NCI-H2171 (cell line): ENCODE data around the gene SLC26A8.

Experiments used
- DNase-seq: peaks from one replicate; lab custom pipeline; 2025; lab: John Stamatoyannopoulos, UW

The SLC26A8 gene

DNA sequence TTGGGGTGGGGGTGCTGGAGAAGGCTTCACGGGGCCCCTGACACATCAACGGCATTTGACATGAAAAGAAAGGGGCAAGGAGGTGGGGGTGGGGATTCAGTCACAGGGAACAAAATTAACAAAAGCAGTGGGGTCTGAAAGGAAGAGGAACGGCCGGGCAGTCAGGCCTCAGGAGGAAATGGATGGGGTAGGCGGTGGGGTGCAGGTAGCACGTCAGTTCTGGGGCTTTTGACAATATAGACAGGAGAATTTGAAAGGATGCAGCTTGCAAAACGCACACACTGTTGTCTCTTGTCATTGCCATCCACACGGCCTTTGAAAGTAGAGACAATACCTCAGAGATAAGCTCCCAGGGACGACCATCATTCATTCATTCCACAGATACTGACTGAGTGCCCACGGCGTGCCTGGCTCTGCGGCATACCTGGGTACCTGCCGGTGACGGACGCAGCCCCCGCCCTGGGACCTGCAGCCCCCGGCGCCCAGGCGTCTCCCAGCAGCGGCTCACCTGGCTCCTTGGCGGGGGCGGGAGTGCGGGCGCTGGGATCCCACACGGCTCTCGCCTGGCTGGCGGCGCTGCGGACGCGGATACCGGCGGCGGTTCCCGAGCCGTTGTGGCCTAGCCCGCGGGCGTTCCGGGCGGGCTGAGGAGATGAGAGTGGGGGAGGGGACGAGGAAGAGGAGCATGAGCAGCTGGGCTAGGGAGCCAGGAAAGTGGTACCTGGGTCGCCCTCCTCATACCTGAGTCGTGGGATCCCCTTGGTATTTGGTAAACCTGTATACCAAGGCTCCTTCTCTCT lies at the start of gene SLC26A8:
Gene SLC26A8, minus strand, starts transcription at position 646 of the 800 bp plus-strand sequence. CDS start 4,934 bp downstream, outside the sequence.
- DNase-seq: no peak

GRCh38 chr6:36073587-36073986 lies 49.1 kb upstream of the SLC26A8 start:
- no peak for DNase-seq

GRCh38 chr6:36072681-36073080 lies 48.2 kb upstream of the SLC26A8 start:
- no peak for DNase-seq

DNA sequence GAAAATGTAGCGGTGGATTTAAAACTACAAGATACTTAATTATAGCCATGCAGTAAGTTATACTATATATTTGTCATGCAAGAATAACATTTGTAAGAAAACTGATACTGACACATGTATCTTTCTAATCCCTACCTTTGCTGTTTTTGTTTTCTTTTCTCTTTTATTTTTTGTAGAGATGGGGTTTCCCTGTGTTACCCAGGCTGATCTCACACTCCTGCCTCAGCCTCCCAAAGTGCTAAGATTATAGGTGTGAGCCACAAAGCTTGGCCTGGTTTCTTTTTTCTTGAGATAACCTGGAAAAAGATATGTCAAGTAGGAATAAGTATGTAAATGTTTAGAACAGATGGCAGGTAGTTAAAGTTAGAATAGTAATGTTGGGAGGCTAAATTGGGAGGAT lies 47.3 kb upstream of the SLC26A8 start:
- no peak for DNase-seq

DNA sequence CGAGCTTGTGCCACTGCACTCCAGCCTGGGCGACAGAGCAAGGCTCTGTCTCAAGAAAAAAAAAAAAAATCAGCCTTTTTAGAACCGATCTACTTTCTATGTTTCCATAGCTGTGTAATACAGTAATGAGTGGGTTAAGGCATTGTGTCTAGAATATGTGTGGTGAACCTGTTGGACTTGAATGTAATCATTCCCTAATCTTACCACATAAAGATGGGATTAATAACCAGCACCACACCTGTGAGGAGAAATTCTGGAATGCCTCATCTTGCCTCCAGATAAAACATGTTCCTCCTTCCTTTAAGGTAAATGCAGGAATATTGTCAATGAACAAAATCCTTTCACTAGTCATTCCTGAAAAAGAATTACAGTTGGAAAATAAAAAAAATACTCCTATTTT lies 46.8 kb upstream of the SLC26A8 start:
- no peak for DNase-seq

GRCh38 chr6:36070252-36070651 lies 45.8 kb upstream of the SLC26A8 start:
- DNase-seq: no peak

GRCh38 chr6:36069573-36069972 lies 45.1 kb upstream of the SLC26A8 start:
- no peak for DNase-seq

DNA sequence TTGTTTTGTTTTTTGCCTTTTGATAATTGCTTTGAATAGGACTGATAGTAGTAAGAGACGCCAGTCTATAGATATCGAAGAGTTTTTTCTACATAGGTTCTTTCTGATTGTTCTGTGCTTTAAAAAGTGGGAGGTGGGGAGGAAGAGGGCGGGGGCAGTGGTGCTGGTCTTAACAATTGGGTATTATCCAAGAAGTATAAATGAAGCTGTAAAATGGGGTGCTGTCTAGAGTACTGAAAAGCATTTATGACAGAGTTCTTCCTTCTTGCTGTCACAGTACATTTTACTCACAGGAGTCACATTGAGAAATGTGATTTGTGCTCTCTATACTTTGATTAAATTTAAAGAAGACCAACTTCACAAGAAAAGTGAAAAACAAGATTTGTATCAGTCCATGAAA lies 44.1 kb upstream of the SLC26A8 start:
- DNase-seq: no peak

- no peak for DNase-seq
These were observed 43.6 kb upstream of the SLC26A8 start for GRCh38 chr6:36068012-36068392.

GRCh38 chr6:36067374-36068011 lies 43.1 kb upstream of the SLC26A8 start:
- DNase-seq: no peak

- DNase-seq: no peak
These were observed 42.4 kb upstream of the SLC26A8 start for GRCh38 chr6:36066817-36067216.

DNA sequence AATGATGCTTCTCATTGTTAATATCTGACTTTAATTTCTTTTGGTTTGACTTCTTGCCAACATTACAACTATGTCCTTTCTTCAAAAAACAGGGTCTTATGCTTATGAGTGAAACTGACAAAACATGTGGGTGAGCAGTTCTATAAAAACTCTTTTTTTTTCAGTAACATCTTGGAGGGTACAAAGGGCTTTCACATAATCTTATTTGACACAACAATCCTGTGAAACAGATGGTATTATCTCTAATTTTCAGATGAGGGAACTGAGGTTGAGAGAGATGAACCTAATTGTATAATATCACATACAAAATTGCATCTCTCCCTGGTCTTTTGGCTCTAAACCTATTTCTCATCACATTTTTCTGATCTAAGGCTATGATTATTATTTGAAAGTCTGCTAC lies 41.5 kb upstream of the SLC26A8 start:
- no peak for DNase-seq

GRCh38 chr6:36064770-36065396 lies 40.4 kb upstream of the SLC26A8 start:
- DNase-seq: no peak

DNA sequence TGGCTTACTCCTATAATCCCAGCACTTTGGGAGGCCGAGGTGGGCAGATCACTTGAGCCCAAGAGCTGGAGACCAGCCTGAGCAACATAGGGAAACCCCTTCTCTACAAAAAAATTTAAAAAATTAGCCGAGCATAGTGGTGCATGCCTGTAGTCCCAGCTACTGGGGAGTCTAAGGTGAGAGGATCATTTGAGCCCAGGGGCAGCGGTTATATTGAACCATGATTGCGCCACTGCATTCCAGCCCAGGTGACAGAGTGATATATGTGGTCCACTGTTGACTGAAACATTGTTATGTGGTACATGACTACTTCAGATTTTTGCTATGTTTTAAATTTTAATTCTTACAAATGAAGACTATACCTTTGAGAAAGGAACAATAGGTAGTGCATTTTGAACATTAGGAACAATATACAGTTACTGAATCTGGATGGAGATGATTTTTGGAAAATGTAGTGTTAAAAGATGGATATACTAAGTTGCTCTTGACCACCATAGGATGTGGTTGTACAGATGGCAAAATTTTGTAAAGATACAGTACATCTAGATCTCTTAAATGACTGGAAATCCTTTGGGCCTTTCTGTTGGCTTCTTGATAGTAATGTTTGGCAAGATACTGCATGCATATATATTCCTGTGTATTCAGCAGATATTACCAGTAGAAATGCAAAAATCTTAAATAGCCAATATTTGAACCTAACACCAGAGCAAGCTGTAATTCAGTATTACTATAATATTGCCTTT lies 39.0 kb upstream of the SLC26A8 start:
- no peak for DNase-seq

DNA sequence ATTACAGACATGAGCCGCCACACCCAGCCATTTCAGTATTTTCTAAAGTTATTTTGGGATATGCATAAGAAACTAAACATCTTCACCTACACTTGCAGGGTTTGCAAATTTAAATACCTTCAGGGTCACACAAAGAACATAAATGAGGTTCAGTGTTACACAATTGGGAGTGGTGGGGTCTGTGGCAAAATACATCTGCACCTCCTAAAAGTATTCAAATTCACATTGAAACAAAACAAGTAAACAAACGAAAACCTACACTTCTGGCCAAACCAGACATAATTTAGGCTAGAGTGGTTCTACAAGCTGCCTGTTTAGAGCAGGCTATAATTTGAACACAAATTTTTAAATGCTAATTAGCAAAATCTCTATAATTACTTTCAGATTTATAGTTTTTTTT lies 37.8 kb upstream of the SLC26A8 start:
- no peak for DNase-seq

DNA sequence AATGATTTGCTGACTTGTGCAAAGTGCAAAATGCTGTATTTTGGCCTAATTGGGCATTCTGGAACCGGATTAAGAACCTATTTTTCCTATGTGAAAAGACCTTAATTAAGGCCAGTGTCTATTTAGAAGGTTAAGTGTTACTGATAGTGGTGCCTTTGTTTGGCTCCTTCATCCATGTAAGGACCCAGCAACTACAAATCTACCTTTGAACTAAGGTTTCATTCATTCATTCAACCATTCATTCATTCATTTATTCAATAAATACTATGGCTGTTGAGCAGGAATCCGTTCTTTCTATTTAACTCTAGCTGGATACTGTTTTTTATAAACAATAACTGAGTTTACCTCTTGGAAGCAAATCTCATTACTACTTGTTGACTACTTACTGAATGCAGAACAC lies 36.8 kb upstream of the SLC26A8 start:
- no peak for DNase-seq

GRCh38 chr6:36056178-36056577 lies 31.7 kb upstream of the SLC26A8 start:
- no peak for DNase-seq

GRCh38 chr6:36054956-36055355 lies 30.5 kb upstream of the SLC26A8 start:
- DNase-seq: no peak

DNA sequence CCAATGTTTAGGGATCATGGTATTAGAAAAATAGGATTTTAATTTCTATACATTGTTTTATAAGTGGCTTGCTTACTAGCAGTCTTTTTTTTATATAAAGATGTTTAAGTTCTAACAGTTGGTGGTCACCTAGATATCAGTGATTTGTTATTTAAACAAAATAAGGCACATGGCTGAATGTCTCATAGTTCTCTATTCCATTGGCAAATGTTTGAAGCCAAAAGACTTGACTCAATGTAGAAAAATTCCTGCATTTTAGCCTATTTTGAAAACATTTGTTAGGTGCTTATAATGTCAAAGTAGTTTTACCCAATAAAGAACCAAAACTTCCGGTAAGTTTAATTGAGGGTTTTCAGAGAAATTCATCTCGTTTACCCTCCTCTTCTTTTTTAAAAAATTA lies 30.0 kb upstream of the SLC26A8 start:
- DNase-seq: no peak

DNA sequence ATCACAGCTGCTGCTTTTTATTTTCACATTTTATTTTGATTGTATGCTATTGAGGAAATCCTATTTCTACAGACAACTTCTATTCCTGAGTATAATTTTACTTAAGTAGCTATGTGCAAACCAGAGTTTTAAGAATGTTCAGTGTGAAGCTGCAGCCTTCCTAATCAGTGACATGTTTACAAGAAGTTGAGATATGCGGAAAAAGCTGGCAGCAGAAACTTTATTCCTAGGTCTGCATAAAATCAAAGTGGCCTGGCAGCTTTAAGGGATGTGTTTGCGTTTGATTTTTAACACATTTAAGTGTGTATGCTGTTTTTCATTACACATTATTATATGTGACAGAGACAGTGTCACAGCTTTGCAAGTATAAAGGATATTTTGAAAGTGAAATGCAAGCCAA lies 29.4 kb upstream of the SLC26A8 start:
- no peak for DNase-seq

- no peak for DNase-seq
These were observed 27.7 kb upstream of the SLC26A8 start for GRCh38 chr6:36052097-36052496.

DNA sequence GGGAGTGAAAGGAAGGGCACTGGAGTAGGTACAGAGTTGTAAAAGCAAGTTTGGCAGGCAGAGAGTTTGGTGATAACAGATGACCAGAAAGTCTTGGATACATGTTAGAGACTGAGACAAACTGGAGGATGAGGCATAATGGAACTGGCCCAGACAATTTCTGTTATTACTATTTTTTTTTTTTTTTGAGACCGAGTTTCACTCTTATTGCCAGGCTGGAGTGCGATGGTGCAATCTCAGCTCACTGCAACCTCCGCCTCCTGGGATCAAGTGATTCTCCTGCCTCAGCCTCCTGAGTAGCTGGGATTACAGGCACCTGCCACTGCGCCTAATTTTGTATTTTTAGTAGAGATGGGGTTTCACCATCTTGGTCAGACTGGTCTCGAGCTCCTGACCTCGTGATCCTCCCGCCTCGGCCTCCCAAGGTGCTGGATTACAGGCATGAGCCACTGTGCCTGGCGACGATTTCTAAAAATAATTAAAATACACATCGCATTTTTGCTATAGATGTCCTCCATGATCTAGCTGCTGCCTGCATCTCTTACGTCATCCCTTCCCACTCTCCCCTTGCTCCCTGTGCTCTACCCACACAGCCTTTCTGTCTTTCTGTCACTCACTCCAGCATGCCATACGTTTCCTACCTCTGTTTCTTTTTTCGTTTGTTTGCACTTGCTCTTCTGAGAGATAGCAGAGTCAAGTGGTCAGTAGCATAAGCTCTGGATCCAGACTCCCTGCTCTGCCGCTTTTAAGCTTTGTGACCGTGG lies 26.7 kb upstream of the SLC26A8 start:
- DNase-seq: no peak
